Measurements from ENCODE around the gene MRLN. TPM values are rescaled to one million over a fixed set of nuclear protein-coding genes. Genes with fewer than 3 reads are reported as not detected.
A peak's percentile ranks its signal among the peaks of the same experiment; 100 is the strongest.
"Not testable (repeated sequence)": the region's sequence is repeated elsewhere in the genome, so short reads cannot be mapped to it uniquely, and the experiment has no call there.

MRLN gene
- total RNA-seq, 6 donors from 2014 or later: 0.91 TPM; not detected in 5

DNA sequence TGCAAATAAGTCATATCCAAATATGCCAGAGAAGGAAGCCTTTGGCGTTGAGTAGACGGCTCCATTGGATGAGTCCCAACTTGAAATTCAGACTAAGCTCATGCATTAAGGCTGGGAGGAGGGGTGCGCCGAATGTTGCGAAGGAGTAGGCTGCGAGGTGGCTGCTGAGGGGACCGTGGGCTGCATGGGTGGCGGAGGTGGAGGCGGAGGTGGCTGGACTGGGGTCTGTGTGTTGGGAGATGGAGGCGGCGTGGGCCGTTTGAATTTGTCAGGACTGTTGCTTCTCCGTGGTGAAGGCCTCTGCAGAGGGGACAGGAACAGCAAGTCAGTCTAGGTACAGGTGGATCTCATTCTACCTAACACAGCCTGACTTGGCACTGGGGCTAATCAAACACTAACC is 39.6 kb upstream of the MRLN start:
- ATAC-seq (ENCODE audit: low FRiP score in 2 of 2) (no peak), DNase-seq (peak in 1 of 2 donors; percentile 36)
- Histone ChIP-seq H3K4me1 (no peaks in the 10 kb centered on the region), H3K9me3 (no peaks in the 10 kb centered on the region), H3K4me3 (no peak overlapping the region), H3K36me3 (peaks cover 12 to 65% (median 37%) of the 10 kb centered on the region in 4 donors), H3K27ac (no peak overlapping the region), H3K27me3 (no peaks in the 10 kb centered on the region)
- TF ChIP-seq, protein P1, sequence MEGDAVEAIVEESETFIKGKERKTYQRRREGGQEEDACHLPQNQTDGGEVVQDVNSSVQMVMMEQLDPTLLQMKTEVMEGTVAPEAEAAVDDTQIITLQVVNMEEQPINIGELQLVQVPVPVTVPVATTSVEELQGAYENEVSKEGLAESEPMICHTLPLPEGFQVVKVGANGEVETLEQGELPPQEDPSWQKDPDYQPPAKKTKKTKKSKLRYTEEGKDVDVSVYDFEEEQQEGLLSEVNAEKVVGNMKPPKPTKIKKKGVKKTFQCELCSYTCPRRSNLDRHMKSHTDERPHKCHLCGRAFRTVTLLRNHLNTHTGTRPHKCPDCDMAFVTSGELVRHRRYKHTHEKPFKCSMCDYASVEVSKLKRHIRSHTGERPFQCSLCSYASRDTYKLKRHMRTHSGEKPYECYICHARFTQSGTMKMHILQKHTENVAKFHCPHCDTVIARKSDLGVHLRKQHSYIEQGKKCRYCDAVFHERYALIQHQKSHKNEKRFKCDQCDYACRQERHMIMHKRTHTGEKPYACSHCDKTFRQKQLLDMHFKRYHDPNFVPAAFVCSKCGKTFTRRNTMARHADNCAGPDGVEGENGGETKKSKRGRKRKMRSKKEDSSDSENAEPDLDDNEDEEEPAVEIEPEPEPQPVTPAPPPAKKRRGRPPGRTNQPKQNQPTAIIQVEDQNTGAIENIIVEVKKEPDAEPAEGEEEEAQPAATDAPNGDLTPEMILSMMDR (IDR thresholded peaks at IDR 0.05): no peak
- no peak for TF ChIP-seq POLR2AphosphoS5 (IDR thresholded peaks at IDR 0.05)
- WGBS, 2 donors: 91 to 93% methylated on average over 13 of the region's 13 CpGs

DNA sequence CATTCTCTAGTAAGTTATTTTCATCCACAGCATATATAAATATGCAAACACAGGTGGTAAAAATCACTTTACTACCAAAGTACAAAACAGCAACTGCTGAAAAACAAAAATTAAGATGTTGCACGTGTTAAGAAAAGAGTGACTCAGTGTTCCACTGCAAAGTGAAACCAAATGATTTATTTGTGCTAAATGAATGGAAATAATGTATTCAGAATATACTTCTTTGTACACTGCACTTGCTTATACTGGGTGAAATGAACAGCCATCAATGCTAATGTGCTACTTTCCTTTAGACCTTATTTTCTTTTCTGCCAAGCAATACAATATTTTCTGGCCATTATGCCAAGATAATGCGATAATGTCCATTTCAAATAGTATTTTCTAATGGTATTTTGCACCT is 38.3 kb upstream of the MRLN start:
- no peak for ATAC-seq (ENCODE audit: low FRiP score in 2 of 2)
- peaks cover 12 to 57% (median 36%) of the 10 kb centered on the region in 4 donors for H3K36me3 ChIP-seq
- no peaks in the 10 kb centered on the region for H3K4me1 ChIP-seq
- no peak overlapping the region for H3K27ac ChIP-seq
- WGBS, 2 donors: 81 to 91% methylated on average over 2 of the region's 2 CpGs
- H3K4me3 ChIP-seq: no peak overlapping the region
- H3K27me3 ChIP-seq: no peaks in the 10 kb centered on the region
- H3K9me3 ChIP-seq: no peaks in the 10 kb centered on the region
- no peak for DNase-seq
- TF ChIP-seq POLR2A (IDR thresholded peaks at IDR 0.05) (no peak), EP300 (IDR thresholded peaks at IDR 0.05) (no peak), POLR2AphosphoS5 (IDR thresholded peaks at IDR 0.05) (no peak)
- TF ChIP-seq, protein P1 (IDR thresholded peaks at IDR 0.05): no peak

DNA sequence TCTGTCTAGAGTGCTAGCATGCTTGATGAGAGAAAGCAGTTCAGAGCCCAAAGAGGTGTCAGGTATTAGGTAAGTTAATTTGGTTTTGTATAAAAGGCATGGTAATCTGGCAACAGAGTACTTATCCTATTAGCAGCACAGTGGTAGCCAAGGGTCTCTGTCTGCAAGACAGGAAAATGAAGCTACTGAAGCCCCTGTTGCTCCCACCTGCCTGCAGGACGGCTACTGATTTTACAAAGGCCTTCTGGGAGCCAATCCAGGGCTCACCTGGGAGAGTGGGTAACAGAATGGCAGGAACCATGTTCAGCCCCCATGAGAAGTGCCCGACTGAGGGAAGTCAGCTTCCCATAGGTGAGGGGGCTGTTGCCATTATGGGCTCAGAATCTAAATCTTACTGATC is 36.8 kb upstream of the MRLN start:
- H3K27ac ChIP-seq; H3K4me1 ChIP-seq; DNase-seq; H3K4me3 ChIP-seq; ATAC-seq (ENCODE audit: low FRiP score in 2 of 2); H3K9me3 ChIP-seq; H3K27me3 ChIP-seq: not testable (repeated sequence)
- 39 to 84% methylated on average over 2 of the region's 2 CpGs for WGBS, 2 donors
- H3K36me3 ChIP-seq: peaks cover 12 to 46% (median 35%) of the 10 kb centered on the region in 4 donors

DNA sequence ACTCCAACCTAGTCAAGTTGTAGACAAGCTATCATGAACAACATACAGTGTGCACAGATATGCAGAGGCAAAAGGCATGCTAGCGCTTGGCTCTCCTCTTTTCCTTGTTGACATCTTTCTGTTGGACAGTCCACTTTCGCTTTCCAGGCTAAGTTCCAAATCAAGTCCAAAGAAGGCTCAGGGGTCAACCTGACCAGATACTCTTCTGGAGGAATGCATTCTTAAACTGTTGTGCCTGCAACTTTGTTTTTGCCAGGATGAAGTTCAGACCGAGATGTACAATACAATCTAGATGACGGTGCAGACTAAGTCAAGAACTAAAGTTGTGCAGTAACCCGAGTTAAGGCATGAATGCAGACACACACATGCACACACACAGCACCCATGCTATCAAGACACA is 35.7 kb upstream of the MRLN start:
- H3K4me3 ChIP-seq; H3K4me1 ChIP-seq; H3K27ac ChIP-seq; ATAC-seq (ENCODE audit: low FRiP score in 2 of 2); DNase-seq; H3K27me3 ChIP-seq; H3K9me3 ChIP-seq: not testable (repeated sequence)
- 68 to 93% methylated on average over 5 of the region's 5 CpGs for WGBS, 2 donors
- peaks cover 9 to 37% (median 30%) of the 10 kb centered on the region in 4 donors for H3K36me3 ChIP-seq

DNA sequence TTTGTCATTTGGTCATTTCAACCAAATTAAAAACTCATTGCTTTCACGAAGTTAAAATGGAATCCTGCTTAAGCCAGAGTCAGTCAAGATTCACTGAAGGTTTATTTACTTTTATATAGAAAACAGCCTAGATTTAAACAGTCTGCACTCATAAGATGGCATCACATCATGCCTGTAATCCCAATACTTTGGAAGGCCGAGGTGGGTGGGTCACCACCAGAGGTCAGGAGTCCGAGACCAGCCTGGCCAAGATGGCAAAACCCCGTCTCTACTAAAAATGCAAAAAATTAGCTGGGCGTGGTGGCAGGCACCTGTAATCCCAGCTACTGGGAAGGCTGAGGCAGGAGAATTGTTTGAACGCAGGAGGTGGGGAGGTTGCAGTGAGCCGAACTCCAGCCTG is 33.8 kb upstream of the MRLN start:
- not testable (repeated sequence) for H3K4me3 ChIP-seq; H3K4me1 ChIP-seq; ATAC-seq (ENCODE audit: low FRiP score in 2 of 2); DNase-seq; H3K27ac ChIP-seq; H3K9me3 ChIP-seq; H3K27me3 ChIP-seq
- 91 to 93% methylated on average over 6 to 7 of the region's 7 CpGs for WGBS, 2 donors
- H3K36me3 ChIP-seq: peaks cover 3 to 19% (median 13%) of the 10 kb centered on the region in 4 donors

DNA sequence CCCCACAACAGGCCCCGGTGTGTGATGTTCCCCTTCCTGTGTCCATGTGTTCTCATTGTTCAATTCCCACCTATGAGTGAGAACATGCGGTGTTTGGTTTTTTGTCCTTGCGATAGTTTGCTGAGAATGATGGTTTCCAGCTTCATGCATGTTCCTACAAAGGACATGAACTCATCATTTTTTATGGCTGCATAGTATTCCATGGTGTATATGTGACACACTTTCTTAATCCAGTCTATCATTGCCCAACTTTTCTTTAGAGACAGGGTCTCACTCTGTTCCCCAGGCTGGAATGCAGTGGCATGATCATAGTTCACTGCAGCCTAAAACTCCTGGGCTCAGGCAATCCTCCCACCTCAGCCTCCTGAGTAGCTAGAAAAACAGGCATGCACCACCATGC is 32.2 kb upstream of the MRLN start:
- not testable (repeated sequence) for H3K4me1 ChIP-seq; DNase-seq; H3K9me3 ChIP-seq; H3K27me3 ChIP-seq; H3K4me3 ChIP-seq; ATAC-seq (ENCODE audit: low FRiP score in 2 of 2); H3K36me3 ChIP-seq; H3K27ac ChIP-seq
- WGBS, 2 donors: 93 to 100% methylated on average over 1 to 3 of the region's 3 CpGs

DNA sequence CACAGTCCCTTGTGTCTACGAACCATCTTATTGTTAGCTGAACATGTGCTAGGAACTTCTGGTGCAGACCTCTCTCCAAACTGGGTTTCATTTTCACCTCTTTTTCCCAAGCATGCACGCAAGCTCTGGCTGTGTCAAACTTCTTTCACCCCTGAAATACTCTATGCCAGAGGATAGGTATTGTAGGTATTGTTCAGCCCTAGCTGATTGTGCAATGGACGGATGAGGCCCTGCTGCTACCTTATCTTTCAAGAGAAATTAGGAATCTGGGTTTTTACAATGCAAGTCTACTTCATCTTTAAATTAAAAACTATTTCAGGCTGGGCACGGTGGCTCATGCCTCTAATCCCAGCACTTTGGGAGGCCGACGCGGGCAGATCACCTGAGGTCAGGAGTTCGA is 28.3 kb upstream of the MRLN start:
- Histone ChIP-seq H3K27me3 (no peaks in the 10 kb centered on the region), H3K36me3 (no peaks in the 10 kb centered on the region), H3K4me1 (no peaks in the 10 kb centered on the region), H3K9me3 (peaks cover 0 to 5% (median 0%) of the 10 kb centered on the region in 4 donors), H3K27ac (no peak overlapping the region), H3K4me3 (no peak overlapping the region)
- no peak for TF ChIP-seq POLR2AphosphoS5 (IDR thresholded peaks at IDR 0.05)
- TF ChIP-seq POLR2A (IDR thresholded peaks at IDR 0.05): no peak
- TF ChIP-seq, protein P1 (IDR thresholded peaks at IDR 0.05): no peak
- WGBS, 2 donors: 89 to 92% methylated on average over 8 of the region's 8 CpGs
- no peak for ATAC-seq (ENCODE audit: low FRiP score in 2 of 2)
- DNase-seq: no peak
